K562 (cell line): ENCODE measurements around the gene PTPRC. TPM values are rescaled to one million over a fixed set of nuclear protein-coding genes. Genes with fewer than 3 reads are reported as not detected.

ENCODE experiments used
- ATAC-seq: fragments of 200-7000 bp; cut with Tn5 transposase; 3 replicates; pipeline ENCODE4 v1.9.1; 2020; ENCODE audit warnings: moderate library complexity
- BruUV-seq: library from RNA; stranded (reverse); fragments of 400-500 nt; replicated peaks from 2 replicates; lab custom pipeline; 2021; lab: Mats Ljungman, UMichigan
- CTCF ChIA-PET: fragments of 300-600 bp; formaldehyde crosslinking; extraction: SDS; loops from one replicate; lab custom pipeline; 2021; ENCODE audit warnings: low intra/inter-chr PET ratio; lab: Yijun Ruan, JAX
- POLR2A ChIA-PET: fragments of 300-600, 350-650 bp; sonication (Branson Sonifier 250); formaldehyde crosslinking; extraction: SDS; loops from one replicate; lab custom pipeline; 2021; ENCODE audit warnings: antibody characterized with exemption, inconsistent platforms; lab: Yijun Ruan, JAX
- DNase-seq, 4 experiments: peaks; one replicate each; pipeline versions ENCODE4 v3.0.0 to v3.0.0-alpha.2; 2011 to 2018; ENCODE audit warnings: low spot score in 3 of 4, mixed read lengths in 3 of 4; ENCODE audit errors: extremely low read depth in 1 of 4
- FAIRE-seq: peaks from 2 replicates; lab custom pipeline; 2011; peaks lifted over from hg19 to GRCh38; lab: Jason Lieb, UNC
- H2AFZ ChIP-seq: 2 replicates; pipeline ENCODE4 v1.6.0; 2011; ENCODE audit warnings: low read depth, low read length, control low read depth, inconsistent platforms
- H3K27ac ChIP-seq: fragments of 200-600 bp; 3 replicates; pipeline ENCODE4 v1.8.0; 2011; ENCODE audit warnings: low read depth, mild to moderate bottlenecking, control low read depth, inconsistent platforms, low read length, moderate library complexity, mixed read lengths; ENCODE audit errors: extremely low read depth
- H3K27me3 ChIP-seq, 2 experiments: fragments of 300-600 bp in 1 of 2; 2 replicates in 1 of 2; 3 replicates in 1 of 2; pipeline versions ENCODE4 v1.6.0 to v1.8.0; 2011; ENCODE audit warnings: inconsistent platforms in 2 of 2, low read length in 2 of 2, mild to moderate bottlenecking in 1 of 2, mixed read lengths in 1 of 2, moderate library complexity in 1 of 2; ENCODE audit not compliant: control insufficient read depth in 2 of 2, insufficient read depth in 2 of 2
- H3K36me3 ChIP-seq: fragments of 300-600 bp; 3 replicates; pipeline ENCODE4 v1.8.0; 2011; ENCODE audit warnings: mild to moderate bottlenecking, low read length, inconsistent platforms; ENCODE audit not compliant: control insufficient read depth, insufficient read depth
- H3K4me1 ChIP-seq, 2 experiments: fragments of 200-600 bp in 1 of 2; replicated peaks in 1 of 2; 2 replicates in 1 of 2; 3 replicates in 1 of 2; pipeline versions ENCODE4 v1.5.1 to v1.8.0; 2011; ENCODE audit warnings: inconsistent platforms in 2 of 2, low read length in 2 of 2, mild to moderate bottlenecking in 1 of 2, mixed read lengths in 1 of 2, moderate library complexity in 1 of 2; ENCODE audit not compliant: control insufficient read depth in 2 of 2, insufficient read depth in 2 of 2
- H3K4me2 ChIP-seq: 2 replicates; pipeline ENCODE4 v1.6.1; 2011; ENCODE audit warnings: low read length, control low read depth, inconsistent platforms, mixed read lengths; ENCODE audit not compliant: insufficient read depth
- H3K4me3 ChIP-seq: fragments of 200-600 bp; sonication (generic), shearing (Covaris generic); 2 replicates; pipeline ENCODE4 v1.5.1; 2016; ENCODE audit warnings: control low read depth, inconsistent platforms
- H3K79me2 ChIP-seq: fragments of 200-600 bp; 3 replicates; pipeline ENCODE4 v1.8.0; 2011; ENCODE audit warnings: low read length, inconsistent platforms; ENCODE audit not compliant: control insufficient read depth, insufficient read depth
- H3K9ac ChIP-seq, 2 experiments: 2 replicates each; pipeline versions ENCODE4 v1.6.0 to v1.6.1; 2011; ENCODE audit warnings: low read depth in 2 of 2, low read length in 2 of 2, control low read depth in 1 of 2, inconsistent platforms in 1 of 2, mild to moderate bottlenecking in 1 of 2, mixed read lengths in 1 of 2; ENCODE audit not compliant: insufficient read depth in 1 of 2
- H3K9me1 ChIP-seq: one replicate; pipeline ENCODE4 v1.6.0; 2011; ENCODE audit warnings: inconsistent platforms, mild to moderate bottlenecking, low read length, moderate library complexity; ENCODE audit not compliant: control insufficient read depth, insufficient read depth
- H3K9me3 ChIP-seq: replicated peaks from 2 replicates; pipeline ENCODE4 v1.5.1; 2011; ENCODE audit warnings: low read depth, low read length, inconsistent platforms; ENCODE audit not compliant: control insufficient read depth, insufficient read depth
- H4K20me1 ChIP-seq: replicated peaks from 2 replicates; pipeline ENCODE4 v1.6.1; 2011; ENCODE audit warnings: low read length, inconsistent platforms, mixed read lengths; ENCODE audit not compliant: control insufficient read depth, insufficient read depth
- BCOR ChIP-seq: fragments of 450-650 bp; IDR thresholded peaks from 2 replicates; pipeline ENCODE4 v1.6.1; 2016
- CXXC5 ChIP-seq: fragments of 250-450 bp; sonication (Bioruptor Pico); IDR thresholded peaks from 2 replicates; pipeline ENCODE4 v1.8.0; 2022; ENCODE audit warnings: inconsistent platforms, mild to moderate bottlenecking, moderate library complexity
- GTF2A2 ChIP-seq: IDR thresholded peaks from 2 replicates; pipeline ENCODE4 v1.6.1; 2016; ENCODE audit warnings: mild to moderate bottlenecking, missing genetic modification characterization, missing compliant biosample characterization
- HBP1 ChIP-seq: fragments of 450-650 bp; formaldehyde crosslinking; IDR thresholded peaks from 2 replicates; pipeline ENCODE4 v1.4.0; 2022; ENCODE audit warnings: missing genetic modification characterization
- HES1 ChIP-seq: fragments of 450-650 bp; IDR thresholded peaks from 2 replicates; pipeline ENCODE4 v1.6.1; 2016; ENCODE audit warnings: low read depth, mild to moderate bottlenecking, moderate library complexity
- HNRNPK ChIP-seq: fragments of 200-400 bp; formaldehyde crosslinking; IDR thresholded peaks from one replicate; pipeline ENCODE4 v1.6.1; 2018; ENCODE audit warnings: mild to moderate bottlenecking, low read depth, low read length; ENCODE audit not compliant: poor library complexity, severe bottlenecking
- PCBP1 ChIP-seq: fragments of 200-400 bp; formaldehyde crosslinking; IDR thresholded peaks from 2 replicates; pipeline ENCODE4 v1.6.1; 2018; ENCODE audit warnings: mild to moderate bottlenecking, low read depth, low read length; ENCODE audit not compliant: poor library complexity, severe bottlenecking
- PML ChIP-seq: IDR thresholded peaks from 2 replicates; pipeline ENCODE4 v1.6.1; 2012; ENCODE audit warnings: low read length, inconsistent platforms
- STAT5A ChIP-seq: IDR thresholded peaks from 2 replicates; pipeline ENCODE4 v1.6.1; 2012; ENCODE audit warnings: low read length, inconsistent platforms, borderline replicate concordance
- ZBTB34 ChIP-seq: fragments of 250-450 bp; sonication (Bioruptor Pico); IDR thresholded peaks from 2 replicates; pipeline ENCODE4 v1.8.0; 2021; ENCODE audit warnings: mild to moderate bottlenecking, moderate library complexity
- ZNF311 ChIP-seq: fragments of 250-450 bp; sonication (Bioruptor Pico); IDR thresholded peaks from 2 replicates; pipeline ENCODE4 v1.4.0; 2020; ENCODE audit warnings: mild to moderate bottlenecking, moderate library complexity
- ZNF586 ChIP-seq: fragments of 450-650 bp; formaldehyde crosslinking; conservative IDR thresholded peaks from 2 replicates; pipeline ENCODE4 v1.4.0; 2020; ENCODE audit warnings: mild to moderate bottlenecking, moderate library complexity
- ZNF780A ChIP-seq: fragments of 250-450 bp; sonication (Bioruptor Pico); IDR thresholded peaks from 2 replicates; pipeline ENCODE4 v1.5.0; 2021; ENCODE audit warnings: mild to moderate bottlenecking
- WGBS: fragments of 100-300 bp; shearing (Covaris generic); methylation state at CpG from one replicate; pipeline ENCODE4 v1.1.6; 2016; ENCODE audit warnings: low coverage, mixed read lengths; ENCODE audit not compliant: insufficient coverage; ENCODE audit errors: missing lambda C conversion rate; 5-methylcytosine and 5-hydroxymethylcytosine counted together
- in situ Hi-C: fragments of 300-500 bp; cut with MboI; formaldehyde crosslinking; loops from 4 replicates; pipeline ENCODE4 v1.15.0; 2018; ENCODE audit warnings: inconsistent platforms, mixed read lengths
- intact Hi-C: fragments of 100-400 bp; cut with micrococcal nuclease; formaldehyde crosslinking; loops from 2 replicates; pipeline ENCODE4 v1.14.2; 2022
- polyA plus RNA-seq, 8 experiments: library from polyadenylated mRNA; depleted of rRNA in 4 of 8; stranded (reverse) in 5 of 8; unstranded in 3 of 8; fragments of >200 nt; fragmentation: Nextera tagmentation in 2 of 8; fragmentation: Illumina TruSeq in 1 of 8; extraction: Ambion mirVana in 2 of 8; extraction: Trizol in 1 of 8; gene quantifications; 2 replicates each; pipeline versions ENCODE4 v1.2.1 to v1.2.3, GENCODE V29; 2011 to 2014; ENCODE audit warnings: inconsistent platforms in 1 of 8, missing spikeins in 1 of 8
- total RNA-seq, 7 experiments: library from RNA; depleted of rRNA in 6 of 7; stranded (reverse); fragments of >200 nt in 6 of 7; fragmentation: Illumina TruSeq in 2 of 7; extraction: Trizol in 2 of 7; gene quantifications; 2 replicates each; pipeline versions ENCODE4 v1.2.1 to v1.2.3, GENCODE V29; 2011 to 2021; ENCODE audit warnings: low replicate concordance in 1 of 7
- TF ChIP-seq, protein P1 (sequence below): fragments of 450-650 bp; IDR thresholded peaks from 2 replicates; pipeline ENCODE4 v1.6.1; 2016; ENCODE audit warnings: missing biosample characterization, missing genetic modification characterization
- TF ChIP-seq, protein P2 (sequence below): fragments of 450-650 bp; formaldehyde crosslinking; IDR thresholded peaks from 2 replicates; pipeline ENCODE4 v1.4.0; 2020; ENCODE audit warnings: mild to moderate bottlenecking, moderate library complexity

PTPRC gene
- total and polyA plus RNA-seq, 9 of the 15 experiments (the other 6 are each of a cell fraction or from before 2014, with no cell fraction given), result 7.1 to 107 (median 62.9) TPM

- no TSS peak for BruUV-seq
- DNase-seq (no peak), FAIRE-seq (no peak), ATAC-seq (no peak)
- no peaks in the 10 kb centered on the region for H4K20me1 ChIP-seq
- H3K4me2 ChIP-seq, result no peak overlapping the region
- H2AFZ ChIP-seq, result no peak overlapping the region
- H3K27me3 ChIP-seq, result no peaks in the 10 kb centered on the region
- no peaks in the 10 kb centered on the region for H3K9me3 ChIP-seq
- 38% methylated on average over 1 of the region's 1 CpG for WGBS
- intact Hi-C loops, result no loop called here
- H3K4me3 ChIP-seq, result no peak overlapping the region
- peaks cover 17% of the 10 kb centered on the region; the same call in 2 of the 3 replicates for H3K36me3 ChIP-seq
- H3K4me1 ChIP-seq, result no peaks in the 10 kb centered on the region
- in situ Hi-C loops, result no loop called here
- TF ChIP-seq, protein P1, sequence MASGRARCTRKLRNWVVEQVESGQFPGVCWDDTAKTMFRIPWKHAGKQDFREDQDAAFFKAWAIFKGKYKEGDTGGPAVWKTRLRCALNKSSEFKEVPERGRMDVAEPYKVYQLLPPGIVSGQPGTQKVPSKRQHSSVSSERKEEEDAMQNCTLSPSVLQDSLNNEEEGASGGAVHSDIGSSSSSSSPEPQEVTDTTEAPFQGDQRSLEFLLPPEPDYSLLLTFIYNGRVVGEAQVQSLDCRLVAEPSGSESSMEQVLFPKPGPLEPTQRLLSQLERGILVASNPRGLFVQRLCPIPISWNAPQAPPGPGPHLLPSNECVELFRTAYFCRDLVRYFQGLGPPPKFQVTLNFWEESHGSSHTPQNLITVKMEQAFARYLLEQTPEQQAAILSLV, result no peak
- TF ChIP-seq PML (no peak), HNRNPK (no peak), PCBP1 (no peak), STAT5A (no peak), ZNF780A (no peak), ZNF586 (CRISPR knock-in tag) (no peak), BCOR (no peak), HES1 (no peak), HBP1 (no peak), ZBTB34 (CRISPR knock-in tag) (no peak), GTF2A2 (tag) (no peak), ZNF311 (no peak), CXXC5 (no peak)
- TF ChIP-seq, protein P2, sequence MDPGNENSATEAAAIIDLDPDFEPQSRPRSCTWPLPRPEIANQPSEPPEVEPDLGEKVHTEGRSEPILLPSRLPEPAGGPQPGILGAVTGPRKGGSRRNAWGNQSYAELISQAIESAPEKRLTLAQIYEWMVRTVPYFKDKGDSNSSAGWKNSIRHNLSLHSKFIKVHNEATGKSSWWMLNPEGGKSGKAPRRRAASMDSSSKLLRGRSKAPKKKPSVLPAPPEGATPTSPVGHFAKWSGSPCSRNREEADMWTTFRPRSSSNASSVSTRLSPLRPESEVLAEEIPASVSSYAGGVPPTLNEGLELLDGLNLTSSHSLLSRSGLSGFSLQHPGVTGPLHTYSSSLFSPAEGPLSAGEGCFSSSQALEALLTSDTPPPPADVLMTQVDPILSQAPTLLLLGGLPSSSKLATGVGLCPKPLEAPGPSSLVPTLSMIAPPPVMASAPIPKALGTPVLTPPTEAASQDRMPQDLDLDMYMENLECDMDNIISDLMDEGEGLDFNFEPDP (CRISPR knock-in tag), result no peak
- POLR2A ChIA-PET, result no interaction called here
- no peaks in the 10 kb centered on the region for H3K9me1 ChIP-seq
- H3K27ac ChIP-seq, result no peak overlapping the region
- CTCF ChIA-PET, result no interaction called here
- no peaks in the 10 kb centered on the region for H3K79me2 ChIP-seq
- no peak overlapping the region for H3K9ac ChIP-seq
These were observed 110.4 kb downstream of the PTPRC start for GRCh38 chr1:198749279-198749678.
